Coronary artery (tissue), 2 donors: ENCODE data around the gene MCFD2.

ENCODE experiments used
- DNase-seq: peaks from one replicate; pipeline ENCODE4 v3.0.0-alpha.2; 2017; ENCODE audit warnings: low spot score
- H3K27ac ChIP-seq, 2 donors: fragments of 200-600 bp; sonication (generic); one replicate each; pipeline ENCODE4 v1.5.1; 2016 to 2019
- H3K4me3 ChIP-seq: fragments of 200-600 bp; sonication (generic); 2 replicates; pipeline ENCODE4 v1.5.1; 2016; ENCODE audit warnings: mild to moderate bottlenecking, moderate library complexity
- CTCF ChIP-seq: fragments of 200-600 bp; sonication (generic); IDR thresholded peaks from one replicate; pipeline ENCODE4 v1.5.1; 2019; ENCODE audit warnings: antibody characterized with exemption

MCFD2 gene

DNA sequence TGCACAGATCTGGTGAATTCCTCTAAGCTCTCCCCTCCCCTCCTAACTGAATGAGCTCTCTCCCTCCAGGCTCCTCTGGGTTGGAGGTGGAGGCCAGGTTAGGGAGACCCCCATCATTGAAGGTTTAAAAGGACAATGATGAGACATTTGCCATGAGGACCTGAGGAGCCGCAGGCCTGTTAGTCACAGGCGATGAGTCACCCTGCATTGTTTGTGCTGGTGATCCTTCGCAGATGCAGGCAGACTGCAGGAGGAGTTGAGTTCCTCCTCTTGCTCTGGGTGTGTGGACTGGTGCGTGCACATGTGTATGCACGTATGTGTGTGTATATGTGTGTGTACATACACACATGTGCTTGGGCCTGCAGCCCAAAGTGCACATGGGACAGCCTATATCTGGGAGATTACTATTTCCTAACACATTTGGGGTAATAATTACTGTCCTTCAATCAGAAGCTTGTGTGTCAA lies 42.0 kb downstream of the MCFD2 start:
- TF ChIP-seq CTCF = no peak
- Histone ChIP-seq H3K4me3 (no peak overlapping the region), H3K27ac (peak overlapping the region in 1 of 2 donors; percentile 44)
- no peak for DNase-seq

DNA sequence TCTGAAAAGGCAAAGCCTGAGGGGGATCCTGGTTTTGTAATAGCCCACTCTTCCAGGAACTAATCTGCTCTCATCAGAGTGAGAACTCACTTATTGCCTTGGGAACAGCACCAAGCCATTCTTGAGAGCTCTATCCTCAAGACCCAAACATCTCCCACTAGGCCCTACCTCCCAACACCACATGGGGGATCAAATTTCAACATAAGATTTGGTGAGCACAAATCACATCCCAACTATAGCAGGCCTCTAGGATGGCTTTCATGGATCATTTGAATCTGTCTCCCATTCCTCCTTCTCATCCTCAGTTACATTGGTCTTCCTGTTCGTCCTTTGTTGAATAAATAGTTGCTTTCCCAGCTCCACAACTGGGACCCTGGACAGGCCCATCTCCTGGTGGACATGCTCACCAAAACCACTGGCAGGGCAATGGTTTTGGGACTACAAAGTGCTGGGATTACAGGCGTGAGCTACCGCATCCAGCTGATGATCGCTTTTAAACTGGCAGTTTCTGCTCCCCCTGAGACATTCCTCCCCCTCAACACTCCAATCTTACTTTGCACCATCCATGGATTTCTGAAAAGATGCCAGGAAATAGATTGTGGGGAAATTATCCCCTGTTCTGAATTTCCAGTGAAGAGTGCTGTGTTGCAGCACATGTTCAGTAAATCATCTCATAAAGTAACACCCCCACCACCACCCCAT lies 42.6 kb downstream of the MCFD2 start:
- DNase-seq = no peak
- Histone ChIP-seq H3K27ac (peak overlapping the region in 1 of 2 donors; percentile 44), H3K4me3 (no peak overlapping the region)
- TF ChIP-seq CTCF = no peak

DNA sequence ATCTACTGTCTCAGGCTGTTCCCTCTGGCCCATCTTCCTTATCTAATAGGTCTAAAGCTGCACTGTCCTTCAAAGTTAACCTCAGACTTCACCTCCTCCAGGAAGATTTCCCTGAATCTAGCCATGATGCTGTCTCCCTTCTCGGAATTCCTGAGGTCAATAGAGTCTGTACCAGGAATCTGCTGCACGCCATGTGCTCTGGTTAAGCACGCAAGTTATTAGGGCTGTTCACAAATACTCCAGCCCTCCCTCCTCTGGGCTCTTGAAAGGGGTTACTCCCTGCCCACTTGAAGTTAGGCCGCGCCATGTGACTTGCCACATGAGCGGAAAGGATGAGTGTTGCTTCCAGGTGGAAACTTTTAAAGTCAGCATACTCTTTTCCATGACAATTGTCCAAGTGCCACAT lies 43.6 kb downstream of the MCFD2 start:
- Histone ChIP-seq H3K4me3 (no peak overlapping the region), H3K27ac (no peak overlapping the region)
- DNase-seq = no peak
- no peak for TF ChIP-seq CTCF

GRCh38 chr2:46870051-46870839 lies 45.4 kb downstream of the MCFD2 start:
- TF ChIP-seq CTCF = no peak
- no peak overlapping the region for H3K4me3 ChIP-seq
- H3K27ac ChIP-seq = no peak overlapping the region
- DNase-seq = no peak

DNA sequence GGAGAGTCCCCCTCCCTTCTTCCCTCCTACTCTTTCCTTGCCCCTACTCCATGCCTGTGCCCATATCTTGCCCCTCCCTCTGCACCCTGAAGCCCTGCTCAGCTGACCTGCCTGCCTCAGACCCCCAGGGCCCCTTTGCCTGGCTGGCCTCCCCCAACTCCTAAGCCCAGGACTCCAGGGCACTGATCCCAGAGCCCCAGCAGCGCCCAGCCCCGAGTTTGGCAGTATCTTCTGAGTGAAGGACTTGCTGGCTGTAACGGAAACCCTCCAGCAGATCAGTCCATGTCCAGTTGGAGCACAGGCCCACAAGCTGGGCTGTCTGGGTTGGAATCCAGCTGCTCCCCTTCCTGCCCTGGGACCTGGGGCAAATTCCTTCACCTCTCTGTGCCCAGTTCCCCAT lies 46.0 kb downstream of the MCFD2 start:
- Histone ChIP-seq H3K27ac (no peak overlapping the region), H3K4me3 (no peak overlapping the region)
- TF ChIP-seq CTCF = no peak
- DNase-seq = no peak

- no peak for DNase-seq
Observed at GRCh38 chr2:46866770-46867246, 48.8 kb downstream of the MCFD2 start.

More at GRCh38 chr2:46866770-46867246, 48.8 kb downstream of the MCFD2 start:
- peak overlapping the region in 1 of 2 donors; percentile 70 for H3K27ac ChIP-seq
- TF ChIP-seq CTCF = no peak
- no peak overlapping the region for H3K4me3 ChIP-seq
